Sigmoid colon (tissue), 4 donors: ENCODE results near the gene TXNRD3.

Experiments
- CTCF ChIP-seq, 4 experiments: fragments of 450-650 bp in 3 of 4; fragments of 200-600 bp in 1 of 4; IDR thresholded peaks; one replicate each; pipeline ENCODE4 v1.5.1; 2016 to 2019; ENCODE audit warnings: antibody characterized with exemption in 4 of 4, mild to moderate bottlenecking in 3 of 4, moderate library complexity in 2 of 4
- EP300 ChIP-seq, 4 donors: sonication (generic); formaldehyde crosslinking; IDR thresholded peaks; one replicate each; pipeline ENCODE4 v1.6.1; 2017; ENCODE audit warnings: antibody characterized with exemption in 4 of 4
- POLR2A ChIP-seq, 2 donors: fragments of 450-650 bp; IDR thresholded peaks; one replicate each; pipeline ENCODE4 v1.6.1; 2016; ENCODE audit warnings: antibody characterized with exemption in 2 of 2, mild to moderate bottlenecking in 2 of 2, moderate library complexity in 2 of 2

GRCh38 chr3:126606001-126606400 lies 48.9 kb downstream of the TXNRD3 start:
- TF ChIP-seq CTCF (IDR thresholded peaks at IDR 0.05) (no peak), POLR2A (IDR thresholded peaks at IDR 0.05) (no peak), EP300 (IDR thresholded peaks at IDR 0.05) (no peak)
